Ovary (tissue), 3 donors: ENCODE measurements around the gene TOPAZ1.

Source experiments
- POLR2A ChIP-seq: fragments of 450-650 bp; IDR thresholded peaks from one replicate; pipeline ENCODE4 v1.6.1; 2017; ENCODE audit warnings: antibody characterized with exemption, mild to moderate bottlenecking, moderate library complexity
- TF ChIP-seq, protein P1 (sequence below), 3 donors: fragments of 450-650 bp in 2 of 3; fragments of 200-600 bp in 1 of 3; IDR thresholded peaks; one replicate each; pipeline versions ENCODE4 v1.5.1 to v1.8.0; 2016 to 2022; ENCODE audit warnings: antibody characterized with exemption in 3 of 3, mild to moderate bottlenecking in 1 of 3
- donor health status: DM: no; HTN: no; CAD: no.

GRCh38 chr3:44318891-44319311 is 77.2 kb downstream of the TOPAZ1 start:
- TF ChIP-seq, protein P1, sequence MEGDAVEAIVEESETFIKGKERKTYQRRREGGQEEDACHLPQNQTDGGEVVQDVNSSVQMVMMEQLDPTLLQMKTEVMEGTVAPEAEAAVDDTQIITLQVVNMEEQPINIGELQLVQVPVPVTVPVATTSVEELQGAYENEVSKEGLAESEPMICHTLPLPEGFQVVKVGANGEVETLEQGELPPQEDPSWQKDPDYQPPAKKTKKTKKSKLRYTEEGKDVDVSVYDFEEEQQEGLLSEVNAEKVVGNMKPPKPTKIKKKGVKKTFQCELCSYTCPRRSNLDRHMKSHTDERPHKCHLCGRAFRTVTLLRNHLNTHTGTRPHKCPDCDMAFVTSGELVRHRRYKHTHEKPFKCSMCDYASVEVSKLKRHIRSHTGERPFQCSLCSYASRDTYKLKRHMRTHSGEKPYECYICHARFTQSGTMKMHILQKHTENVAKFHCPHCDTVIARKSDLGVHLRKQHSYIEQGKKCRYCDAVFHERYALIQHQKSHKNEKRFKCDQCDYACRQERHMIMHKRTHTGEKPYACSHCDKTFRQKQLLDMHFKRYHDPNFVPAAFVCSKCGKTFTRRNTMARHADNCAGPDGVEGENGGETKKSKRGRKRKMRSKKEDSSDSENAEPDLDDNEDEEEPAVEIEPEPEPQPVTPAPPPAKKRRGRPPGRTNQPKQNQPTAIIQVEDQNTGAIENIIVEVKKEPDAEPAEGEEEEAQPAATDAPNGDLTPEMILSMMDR (IDR thresholded peaks at IDR 0.05), result no peak
- TF ChIP-seq POLR2A, result no peak
